OCI-LY3 (cell line): ENCODE results near the gene ODC1.

Source experiments
- H2AFZ ChIP-seq: fragments of 200-600, 300-600 bp; shearing (Covaris generic); 2 replicates; pipeline ENCODE4 v1.6.0; 2014; ENCODE audit warnings: antibody characterized with exemption, low read depth, low read length
- H3K27ac ChIP-seq: fragments of 200-600, 300-600 bp; sonication (generic); 2 replicates; pipeline ENCODE4 v1.5.1; 2014; ENCODE audit warnings: mild to moderate bottlenecking, low read length, moderate library complexity, mixed read lengths
- H3K27me3 ChIP-seq: fragments of 200-600, 300-600 bp; sonication (generic); 2 replicates; pipeline ENCODE4 v1.6.1; 2014; ENCODE audit warnings: low read depth, low read length, mixed read lengths
- H3K36me3 ChIP-seq: fragments of 200-600, 300-600 bp; sonication (generic); replicated peaks from 2 replicates; pipeline ENCODE3; 2014; ENCODE audit warnings: low read depth, low read length, mixed read lengths
- H3K4me1 ChIP-seq: fragments of 300-600, 200-600 bp; sonication (generic); 2 replicates; pipeline ENCODE4 v1.6.1; 2014; ENCODE audit warnings: low read length, mixed read lengths
- H3K4me2 ChIP-seq: fragments of 200-600, 300-600 bp; sonication (generic); 2 replicates; pipeline ENCODE4 v1.6.1; 2014; ENCODE audit warnings: low read length, mixed read lengths
- H3K4me3 ChIP-seq: fragments of 300-600, 200-600 bp; sonication (generic); 2 replicates; pipeline ENCODE4 v1.5.1; 2014; ENCODE audit warnings: antibody characterized with exemption, mild to moderate bottlenecking, low read length, moderate library complexity
- H3K79me2 ChIP-seq: fragments of 300-600, 200-600 bp; shearing (Covaris generic); 2 replicates; pipeline ENCODE4 v1.6.1; 2014; ENCODE audit warnings: mild to moderate bottlenecking, low read length, mixed read lengths
- H3K9ac ChIP-seq: fragments of 300-600, 200-600 bp; shearing (Covaris generic); 2 replicates; pipeline ENCODE4 v1.6.0; 2014; ENCODE audit warnings: mild to moderate bottlenecking, low read length, moderate library complexity
- H3K9me3 ChIP-seq: fragments of 200-600, 300-600 bp; shearing (Covaris generic); 2 replicates; pipeline ENCODE4 v1.6.1; 2014; ENCODE audit warnings: low read length, mixed read lengths; ENCODE audit not compliant: insufficient read depth
- H4K20me1 ChIP-seq: fragments of 200-600, 300-600 bp; sonication (generic); 2 replicates; pipeline ENCODE4 v1.6.1; 2016; ENCODE audit warnings: low read length, mixed read lengths; ENCODE audit not compliant: insufficient read depth
- CTCF ChIP-seq: fragments of 200-600, 300-600 bp; sonication (generic); IDR thresholded peaks from 2 replicates; pipeline ENCODE4 v1.5.1; 2014; ENCODE audit warnings: antibody characterized with exemption, low read length, low read depth
- EZH2phosphoT487 ChIP-seq: fragments of 200-600 bp; shearing (Covaris generic); IDR thresholded peaks from 2 replicates; pipeline ENCODE4 v1.6.1; 2018; ENCODE audit warnings: antibody characterized with exemption, mixed run types, low read depth

The ODC1 gene

GRCh38 chr2:10406491-10407188 is 41.5 kb downstream of the ODC1 start:
- no peaks in the 10 kb centered on the region for H3K36me3 ChIP-seq
- no peak overlapping the region for H2AFZ ChIP-seq
- H3K4me3 ChIP-seq: no peak overlapping the region
- no peaks in the 10 kb centered on the region for H3K27me3 ChIP-seq
- H3K79me2 ChIP-seq: no peaks in the 10 kb centered on the region
- H3K9me3 ChIP-seq: no peaks in the 10 kb centered on the region
- no peaks in the 10 kb centered on the region for H4K20me1 ChIP-seq
- H3K9ac ChIP-seq: no peak overlapping the region
- TF ChIP-seq CTCF (no peak), EZH2phosphoT487 (no peak)
- H3K27ac ChIP-seq: no peak overlapping the region
- H3K4me2 ChIP-seq: no peak overlapping the region
- H3K4me1 ChIP-seq: peaks cover 42% of the 10 kb centered on the region

- Histone ChIP-seq H3K4me1 (peaks cover 37% of the 10 kb centered on the region), H2AFZ (no peak overlapping the region), H3K36me3 (no peaks in the 10 kb centered on the region), H4K20me1 (no peaks in the 10 kb centered on the region), H3K79me2 (no peaks in the 10 kb centered on the region), H3K27ac (no peak overlapping the region), H3K9me3 (no peaks in the 10 kb centered on the region), H3K9ac (no peak overlapping the region), H3K27me3 (no peaks in the 10 kb centered on the region), H3K4me3 (no peak overlapping the region), H3K4me2 (no peak overlapping the region)
- TF ChIP-seq EZH2phosphoT487 (no peak), CTCF (no peak)
These were observed 42.1 kb downstream of the ODC1 start for GRCh38 chr2:10406016-10406415.

- H3K27me3 ChIP-seq: no peaks in the 10 kb centered on the region
- TF ChIP-seq CTCF (no peak), EZH2phosphoT487 (no peak)
- H3K4me3 ChIP-seq: no peak overlapping the region
- no peak overlapping the region for H3K9ac ChIP-seq
- H3K36me3 ChIP-seq: no peaks in the 10 kb centered on the region
- no peaks in the 10 kb centered on the region for H3K9me3 ChIP-seq
- no peaks in the 10 kb centered on the region for H4K20me1 ChIP-seq
- no peak overlapping the region for H3K27ac ChIP-seq
- H3K79me2 ChIP-seq: no peaks in the 10 kb centered on the region
- no peak overlapping the region for H2AFZ ChIP-seq
- H3K4me1 ChIP-seq: peaks cover 33% of the 10 kb centered on the region
- H3K4me2 ChIP-seq: no peak overlapping the region
These were observed 42.7 kb downstream of the ODC1 start for GRCh38 chr2:10405448-10405847.

- no peak overlapping the region for H3K27ac ChIP-seq
- H3K79me2 ChIP-seq: no peaks in the 10 kb centered on the region
- no peak overlapping the region for H3K4me2 ChIP-seq
- no peak overlapping the region for H2AFZ ChIP-seq
- no peaks in the 10 kb centered on the region for H3K36me3 ChIP-seq
- H3K4me3 ChIP-seq: no peak overlapping the region
- TF ChIP-seq CTCF (no peak), EZH2phosphoT487 (no peak)
- H3K9me3 ChIP-seq: no peaks in the 10 kb centered on the region
- H3K27me3 ChIP-seq: no peaks in the 10 kb centered on the region
- peaks cover 28% of the 10 kb centered on the region for H3K4me1 ChIP-seq
- H4K20me1 ChIP-seq: no peaks in the 10 kb centered on the region
- no peak overlapping the region for H3K9ac ChIP-seq
These were observed 43.6 kb downstream of the ODC1 start for GRCh38 chr2:10404324-10405143.
